ENCODE results near the gene ARSG.

DNA sequence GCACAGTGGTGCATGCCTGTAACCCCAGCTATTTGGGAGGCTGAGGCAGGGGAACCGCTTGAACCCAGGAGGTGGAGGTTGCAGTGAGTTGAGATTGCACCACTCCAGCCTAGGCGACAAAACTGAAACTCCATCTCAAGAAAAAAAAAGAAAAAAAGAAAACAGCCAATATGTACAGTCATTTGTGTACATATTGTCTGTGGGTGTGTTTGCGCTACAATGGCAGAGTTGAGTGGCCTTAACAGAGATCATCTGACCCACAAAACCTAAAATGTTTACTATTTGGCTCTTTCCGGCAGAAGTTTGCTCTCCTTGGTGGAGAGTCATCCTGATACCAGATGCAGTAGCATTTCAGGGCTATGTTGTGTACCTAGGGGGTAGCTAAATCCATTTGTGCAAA is 57.9 kb downstream of the ARSG start:
- TF ChIP-seq, protein P1, sequence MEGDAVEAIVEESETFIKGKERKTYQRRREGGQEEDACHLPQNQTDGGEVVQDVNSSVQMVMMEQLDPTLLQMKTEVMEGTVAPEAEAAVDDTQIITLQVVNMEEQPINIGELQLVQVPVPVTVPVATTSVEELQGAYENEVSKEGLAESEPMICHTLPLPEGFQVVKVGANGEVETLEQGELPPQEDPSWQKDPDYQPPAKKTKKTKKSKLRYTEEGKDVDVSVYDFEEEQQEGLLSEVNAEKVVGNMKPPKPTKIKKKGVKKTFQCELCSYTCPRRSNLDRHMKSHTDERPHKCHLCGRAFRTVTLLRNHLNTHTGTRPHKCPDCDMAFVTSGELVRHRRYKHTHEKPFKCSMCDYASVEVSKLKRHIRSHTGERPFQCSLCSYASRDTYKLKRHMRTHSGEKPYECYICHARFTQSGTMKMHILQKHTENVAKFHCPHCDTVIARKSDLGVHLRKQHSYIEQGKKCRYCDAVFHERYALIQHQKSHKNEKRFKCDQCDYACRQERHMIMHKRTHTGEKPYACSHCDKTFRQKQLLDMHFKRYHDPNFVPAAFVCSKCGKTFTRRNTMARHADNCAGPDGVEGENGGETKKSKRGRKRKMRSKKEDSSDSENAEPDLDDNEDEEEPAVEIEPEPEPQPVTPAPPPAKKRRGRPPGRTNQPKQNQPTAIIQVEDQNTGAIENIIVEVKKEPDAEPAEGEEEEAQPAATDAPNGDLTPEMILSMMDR (IDR thresholded peaks at IDR 0.05): no peak
- no peak for TF ChIP-seq POLR2A (IDR thresholded peaks at IDR 0.05; ENCODE audit: low read length)
- no peak for TF ChIP-seq CHD4 (IDR thresholded peaks at IDR 0.05; ENCODE audit: borderline replicate concordance)
